COLO668 (cell line): ENCODE results near the gene ADCY1.

ENCODE experiments used
- DNase-seq: peaks from one replicate; lab custom pipeline; 2025; ENCODE audit not compliant: unreplicated experiment; lab: John Stamatoyannopoulos, UW

ADCY1 gene

GRCh38 chr7:45663167-45663921 lies 89.2 kb downstream of the ADCY1 start:
- peak; percentile 69 for DNase-seq

- no peak for DNase-seq
Observed at GRCh38 chr7:45663965-45664633, 89.9 kb downstream of the ADCY1 start.

- DNase-seq: no peak
Observed at GRCh38 chr7:45665172-45665571, 91.0 kb downstream of the ADCY1 start.

DNA sequence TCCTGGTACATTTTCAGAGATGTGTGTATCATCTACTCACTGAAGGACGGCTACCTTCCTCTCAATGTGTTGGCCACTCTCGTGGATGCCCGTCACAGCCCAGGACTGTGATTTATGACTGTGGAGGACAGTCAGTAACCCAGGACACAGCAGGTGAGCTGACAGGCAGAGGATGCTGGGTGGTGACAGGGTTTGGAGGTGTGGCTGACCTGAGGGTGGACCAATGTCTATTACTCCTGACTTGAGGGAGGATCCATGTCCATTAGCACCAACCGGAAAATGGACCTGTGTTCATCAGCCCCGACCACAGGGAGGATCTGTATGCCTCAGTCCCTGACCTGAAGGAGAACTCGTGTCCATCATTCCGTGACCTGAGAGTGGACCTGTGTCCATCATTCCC lies 96.1 kb downstream of the ADCY1 start:
- DNase-seq: no peak

GRCh38 chr7:45670717-45671116 lies 96.5 kb downstream of the ADCY1 start:
- DNase-seq: no peak

GRCh38 chr7:45677311-45677900 lies 103.2 kb downstream of the ADCY1 start:
- DNase-seq: no peak

GRCh38 chr7:45679516-45679915 lies 105.3 kb downstream of the ADCY1 start:
- no peak for DNase-seq

GRCh38 chr7:45680776-45681175 lies 106.6 kb downstream of the ADCY1 start:
- no peak for DNase-seq

DNA sequence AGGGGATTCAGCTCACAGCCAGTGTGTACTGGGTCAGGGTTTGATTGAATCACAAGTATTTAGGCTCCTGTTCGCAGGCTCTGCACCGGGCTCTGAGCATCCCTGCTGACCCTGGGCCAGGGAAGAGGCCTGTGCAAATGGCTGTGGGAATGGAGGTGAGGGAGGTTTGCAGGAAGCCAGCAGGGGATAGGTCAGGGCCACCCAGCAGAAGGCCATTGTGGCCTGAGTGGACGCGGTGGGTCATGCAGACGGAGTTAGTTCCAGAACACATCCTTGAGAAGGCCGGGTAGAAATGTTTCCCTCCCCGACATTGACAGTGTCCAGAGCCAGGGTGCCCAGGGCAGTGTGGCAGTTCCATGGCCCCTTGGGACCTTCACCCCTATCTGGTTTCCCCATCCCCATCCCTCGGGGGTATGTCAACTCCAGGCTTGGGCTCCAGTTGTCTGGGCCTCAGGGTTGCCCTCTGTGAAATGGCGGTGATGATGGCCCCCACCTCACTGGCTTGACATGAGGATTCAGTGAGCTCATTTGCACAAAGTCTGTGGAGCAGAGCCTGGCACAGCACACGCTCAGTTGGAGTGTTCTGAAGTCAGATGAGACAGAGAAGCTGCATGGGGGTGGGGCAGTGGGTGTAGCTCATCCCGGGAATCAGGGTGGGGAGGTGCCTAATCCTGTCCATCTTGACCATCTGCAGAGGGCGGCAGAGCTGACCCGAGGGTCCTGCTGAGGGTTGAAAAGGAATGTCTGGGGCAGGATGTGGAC lies 107.6 kb downstream of the ADCY1 start:
- DNase-seq: no peak

DNA sequence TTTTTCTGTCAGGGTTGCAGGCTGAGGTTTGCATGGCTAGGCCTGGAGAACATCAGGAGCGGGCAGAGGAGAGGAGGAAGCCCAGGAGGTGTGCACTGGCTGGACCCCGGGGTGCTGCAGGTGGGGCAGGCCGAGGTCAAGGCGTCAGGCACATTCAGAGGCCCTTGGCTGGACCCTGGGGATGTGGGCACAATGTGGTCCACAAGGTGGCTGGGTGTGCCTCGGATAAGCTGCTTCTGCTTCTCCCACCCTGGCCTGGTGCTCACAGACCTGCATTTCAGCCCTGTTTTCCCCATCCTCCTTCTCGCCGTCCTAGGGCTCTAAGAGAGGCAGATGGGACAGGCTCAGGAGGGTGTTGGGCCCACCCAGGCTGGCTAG lies 108.2 kb downstream of the ADCY1 start:
- DNase-seq: no peak

DNA sequence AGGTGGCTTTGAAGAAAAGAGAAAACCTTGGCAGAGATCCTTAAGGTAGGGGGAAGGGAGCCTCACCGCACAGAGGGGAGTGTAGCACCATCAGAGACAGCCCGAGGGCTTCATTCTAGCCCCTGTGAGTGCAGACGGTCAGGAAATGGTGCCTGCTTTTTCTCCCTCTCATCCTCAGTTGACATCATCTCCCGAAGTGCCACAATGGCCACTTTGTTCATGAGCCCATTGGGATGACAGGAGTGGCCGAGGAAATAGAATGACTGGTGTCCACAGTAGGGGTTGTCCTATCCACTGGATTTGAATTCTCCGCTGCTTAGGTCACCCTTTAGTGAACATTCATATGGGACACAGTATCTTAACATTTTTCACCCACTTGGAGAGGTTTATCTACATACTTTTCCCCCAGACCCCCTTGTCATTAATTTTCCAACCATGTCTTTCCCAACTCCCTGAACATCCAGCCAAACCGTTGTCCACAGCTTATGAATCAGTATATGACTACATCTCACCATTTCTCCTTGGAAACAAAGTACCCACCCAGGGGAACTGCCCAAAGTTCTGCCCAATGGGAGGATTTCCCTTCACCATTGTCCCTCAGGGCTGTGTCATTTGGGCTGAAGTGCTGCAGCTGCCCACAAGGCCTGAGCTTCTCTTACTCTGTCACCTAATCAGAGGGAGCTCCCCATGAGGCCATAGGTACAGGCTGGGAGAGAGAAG lies 108.8 kb downstream of the ADCY1 start:
- no peak for DNase-seq

- no peak for DNase-seq
Observed at GRCh38 chr7:45683556-45684148, 109.5 kb downstream of the ADCY1 start.

- no peak for DNase-seq
Observed at GRCh38 chr7:45684910-45685618, 110.9 kb downstream of the ADCY1 start.

GRCh38 chr7:45685619-45686240 lies 111.6 kb downstream of the ADCY1 start:
- DNase-seq: no peak

DNA sequence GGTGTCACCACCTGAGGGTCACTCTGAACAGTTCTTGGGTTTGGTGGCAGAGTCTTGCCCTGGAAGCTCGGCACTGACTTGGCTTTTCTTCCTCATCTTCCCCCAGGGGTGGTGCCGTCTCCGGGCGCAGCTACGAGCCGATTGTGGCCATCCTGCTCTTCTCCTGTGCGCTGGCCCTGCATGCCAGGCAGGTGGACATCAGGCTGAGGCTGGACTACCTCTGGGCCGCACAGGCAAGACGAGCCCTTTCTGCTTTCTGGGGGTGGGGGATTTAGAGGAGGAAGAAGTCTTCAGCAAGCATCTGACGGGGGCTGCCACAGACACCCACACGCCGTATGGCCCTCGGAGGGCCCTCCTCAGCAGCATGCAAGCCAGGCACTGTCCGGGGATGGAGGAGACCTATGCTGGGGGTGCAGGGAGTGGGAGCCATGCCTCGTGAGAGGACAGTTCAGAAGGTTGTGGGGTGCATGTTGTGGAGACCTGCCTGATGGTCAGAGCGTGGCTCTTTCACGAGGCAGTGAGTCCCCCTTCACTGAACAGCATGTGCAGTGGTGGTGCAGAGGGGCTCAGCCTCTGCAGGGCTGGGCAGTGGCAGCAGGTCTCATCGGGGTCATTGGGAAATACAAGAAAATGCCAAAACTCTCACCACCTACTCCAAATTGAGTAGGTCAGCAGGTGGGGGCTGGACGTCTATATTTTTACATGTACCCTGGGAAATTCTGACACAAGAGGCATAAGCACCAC lies 112.4 kb downstream of the ADCY1 start:
- DNase-seq: no peak

- DNase-seq: no peak
Observed at GRCh38 chr7:45687185-45687560, 113.0 kb downstream of the ADCY1 start.

GRCh38 chr7:45687721-45688120 lies 113.6 kb downstream of the ADCY1 start:
- DNase-seq: no peak

GRCh38 chr7:45688382-45688781 lies 114.2 kb downstream of the ADCY1 start:
- DNase-seq: no peak
